HG03378 (cell line): Measurements from ENCODE around the gene TRDMT1.

Experiments
- ATAC-seq: cut with Tn5 transposase; IDR thresholded peaks from one replicate; pipeline ENCODE4 v1.9.1; 2021; ENCODE audit warnings: mild to moderate bottlenecking, moderate library complexity; ENCODE audit not compliant: unreplicated experiment

The TRDMT1 gene

DNA sequence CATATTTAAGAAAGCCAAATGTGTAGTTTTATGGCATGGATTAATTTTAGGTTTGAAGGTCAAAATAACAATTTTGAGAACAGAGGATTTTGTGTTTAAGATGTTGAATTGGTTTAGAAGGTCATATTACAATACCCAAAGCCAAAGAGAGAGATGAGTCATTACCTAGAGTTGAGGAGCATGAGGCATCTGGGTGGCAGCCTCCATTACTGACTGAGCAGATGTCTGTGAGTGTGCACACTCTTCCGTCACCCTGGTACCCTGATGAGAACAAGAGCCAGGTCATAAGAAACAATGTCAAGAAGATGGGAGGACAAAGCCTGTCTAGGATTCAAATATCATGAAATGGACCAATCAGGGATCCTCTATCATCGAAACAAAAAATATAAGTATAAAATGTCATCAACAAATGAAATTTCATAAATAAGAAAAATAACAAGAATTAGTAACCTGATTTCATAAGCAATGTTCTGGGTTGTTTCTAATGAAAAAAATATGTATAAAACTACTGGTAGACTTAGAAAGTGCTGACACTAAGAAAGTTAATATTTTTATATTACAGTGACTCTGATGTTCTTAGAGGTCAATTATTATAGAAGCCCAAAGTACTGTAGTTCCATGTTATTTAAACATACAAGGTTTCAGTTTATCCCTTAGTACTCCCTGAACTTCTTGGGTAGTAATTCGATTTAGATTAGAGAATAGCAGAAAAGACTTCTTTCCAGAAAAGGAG lies 91.8 kb downstream of the TRDMT1 start:
- ATAC-seq: no peak

DNA sequence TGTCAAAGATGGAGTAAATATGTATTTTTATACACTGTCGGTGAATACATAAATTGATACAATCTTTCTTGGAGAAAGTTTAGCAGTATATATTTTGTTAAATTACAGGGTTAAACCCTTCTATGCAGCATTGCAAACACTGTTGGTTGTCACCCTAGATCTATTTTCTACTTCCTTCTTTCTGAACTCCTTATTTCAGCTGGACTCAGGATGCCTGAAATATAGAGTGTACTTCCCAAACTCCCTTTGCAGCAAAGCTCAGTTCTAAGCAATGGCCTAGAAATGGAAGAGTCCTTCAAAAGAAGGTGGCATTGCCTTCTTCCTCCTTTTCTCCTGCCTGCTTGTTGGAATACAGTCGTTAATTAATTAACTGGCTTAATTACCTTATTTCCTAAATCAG lies 92.4 kb downstream of the TRDMT1 start:
- ATAC-seq: no peak

DNA sequence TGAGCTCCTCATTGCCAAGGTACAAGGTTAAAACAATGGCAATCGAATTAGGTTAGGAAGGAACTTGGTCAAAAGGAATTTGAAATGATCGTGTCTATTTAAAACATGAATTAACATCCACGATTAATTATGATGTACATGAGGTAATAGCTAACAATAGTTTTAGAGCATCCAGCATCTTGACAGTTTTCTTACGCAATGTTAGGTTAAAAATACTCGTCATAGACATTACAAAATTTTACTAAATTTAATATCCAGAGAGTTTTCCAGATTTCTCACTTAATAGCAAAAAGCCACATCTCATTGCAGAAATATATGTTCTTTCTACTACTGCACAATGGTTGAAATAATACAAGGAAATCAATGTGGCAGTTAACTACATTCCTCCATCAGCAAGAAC lies 94.5 kb downstream of the TRDMT1 start:
- no peak for ATAC-seq

DNA sequence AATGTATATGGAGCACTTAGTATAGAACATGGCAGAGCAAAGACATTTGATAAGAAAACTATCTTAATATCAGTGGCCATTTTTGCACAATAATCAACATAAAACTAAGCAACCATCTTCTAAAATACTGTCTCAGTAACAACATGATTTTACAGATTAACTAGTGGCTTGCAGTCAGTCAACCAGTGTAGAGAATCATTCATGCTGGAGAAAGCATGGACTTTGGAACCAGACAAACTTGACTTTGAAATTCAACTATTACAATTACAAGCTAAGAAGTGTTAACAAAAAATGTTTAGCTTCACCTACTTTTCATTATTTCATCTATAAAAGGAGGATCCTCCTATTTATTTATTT lies 99.6 kb downstream of the TRDMT1 start:
- ATAC-seq: no peak

DNA sequence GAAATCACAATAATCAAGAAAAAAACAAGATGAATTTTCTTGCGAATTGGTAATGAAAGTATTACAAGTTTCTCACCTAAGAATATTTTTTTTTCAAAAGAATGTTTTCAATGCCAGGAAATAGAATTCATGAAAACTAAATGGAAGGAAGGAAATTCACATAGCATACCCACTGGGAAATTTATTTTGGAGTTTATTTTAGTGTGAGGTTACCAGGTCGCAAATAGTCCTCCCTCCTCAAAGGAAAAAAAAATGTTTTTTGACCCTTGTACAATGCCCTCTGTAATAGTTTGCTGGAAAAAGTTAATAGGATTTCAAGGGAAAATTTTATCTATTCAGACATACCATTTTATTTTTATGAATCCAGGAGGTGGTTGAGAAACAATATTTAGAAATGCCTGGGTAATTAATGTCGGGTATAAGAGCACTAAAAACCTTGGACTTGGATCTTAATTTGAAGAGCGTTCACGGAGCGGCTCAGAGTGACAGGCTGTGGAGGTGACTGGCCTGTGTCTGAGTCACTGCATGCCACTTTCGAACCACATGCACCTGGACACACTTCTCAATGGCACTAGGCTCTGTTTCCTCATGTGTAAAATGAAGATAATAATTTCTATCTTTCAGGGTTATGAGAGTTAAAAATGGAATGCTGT lies 100.1 kb downstream of the TRDMT1 start:
- no peak for ATAC-seq

DNA sequence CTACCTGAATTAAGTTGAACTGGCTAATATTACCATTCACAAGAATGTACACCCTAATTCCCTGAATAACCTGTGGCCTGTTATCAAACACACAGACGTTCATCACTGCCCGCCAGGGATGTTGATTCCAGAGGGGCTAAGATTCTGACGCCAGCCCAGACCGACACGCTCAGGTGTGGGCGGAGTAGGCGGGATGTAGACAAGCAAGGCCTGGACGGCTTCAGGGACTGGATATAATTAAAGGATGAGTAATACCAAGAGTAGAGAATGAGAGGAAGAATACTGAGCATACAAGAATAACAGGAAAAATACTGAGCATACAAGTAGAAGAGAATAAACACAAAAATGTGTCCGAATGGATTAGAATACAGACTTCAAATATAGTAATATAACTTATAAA lies 100.9 kb downstream of the TRDMT1 start:
- no peak for ATAC-seq

DNA sequence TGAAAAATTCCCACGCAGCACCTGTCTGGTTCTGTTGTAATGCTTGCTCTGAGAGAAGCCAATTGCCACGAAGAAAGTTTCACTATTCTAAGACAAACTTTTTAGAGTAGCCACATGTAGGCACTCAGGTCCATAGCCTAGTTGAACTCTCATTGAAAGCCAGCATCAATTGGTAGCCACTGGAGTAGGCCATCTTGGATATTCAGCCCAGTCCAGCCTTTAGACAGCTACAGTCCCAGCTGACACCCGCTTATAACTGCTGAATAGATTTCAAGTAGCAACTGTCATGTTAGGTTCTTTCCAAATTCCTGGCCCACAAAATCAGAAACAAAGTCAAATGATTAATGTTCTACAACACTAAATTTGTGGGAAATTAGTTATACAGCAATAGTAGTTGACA lies 103.5 kb downstream of the TRDMT1 start:
- no peak for ATAC-seq
